Fibroblast of upper back skin (primary cell): ENCODE data around the gene TSPAN9.

Experiments
- DNase-seq: peaks from one replicate; pipeline ENCODE4 v3.0.0-alpha.2; 2013

The TSPAN9 gene

DNA sequence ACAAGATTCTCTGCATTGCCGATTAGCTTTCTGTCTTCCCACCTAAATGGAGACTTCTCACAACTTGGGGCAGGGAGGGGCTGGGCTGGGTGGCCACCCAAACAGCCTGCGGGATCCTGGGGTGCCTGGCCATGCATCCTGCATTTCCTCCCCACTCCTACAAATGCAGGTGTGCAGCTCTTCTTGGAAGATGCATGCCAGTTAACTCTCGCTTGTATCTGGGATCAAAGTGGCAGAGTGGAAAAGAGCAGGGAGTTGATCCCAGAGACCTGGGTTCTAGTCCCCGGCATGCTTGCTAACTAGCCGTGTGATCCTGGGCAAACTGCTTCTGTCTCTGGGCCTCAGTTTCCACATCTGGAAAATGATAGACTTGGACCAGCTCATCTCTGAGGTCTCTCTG is 136.6 kb downstream of the TSPAN9 start:
- DNase-seq = no peak

DNA sequence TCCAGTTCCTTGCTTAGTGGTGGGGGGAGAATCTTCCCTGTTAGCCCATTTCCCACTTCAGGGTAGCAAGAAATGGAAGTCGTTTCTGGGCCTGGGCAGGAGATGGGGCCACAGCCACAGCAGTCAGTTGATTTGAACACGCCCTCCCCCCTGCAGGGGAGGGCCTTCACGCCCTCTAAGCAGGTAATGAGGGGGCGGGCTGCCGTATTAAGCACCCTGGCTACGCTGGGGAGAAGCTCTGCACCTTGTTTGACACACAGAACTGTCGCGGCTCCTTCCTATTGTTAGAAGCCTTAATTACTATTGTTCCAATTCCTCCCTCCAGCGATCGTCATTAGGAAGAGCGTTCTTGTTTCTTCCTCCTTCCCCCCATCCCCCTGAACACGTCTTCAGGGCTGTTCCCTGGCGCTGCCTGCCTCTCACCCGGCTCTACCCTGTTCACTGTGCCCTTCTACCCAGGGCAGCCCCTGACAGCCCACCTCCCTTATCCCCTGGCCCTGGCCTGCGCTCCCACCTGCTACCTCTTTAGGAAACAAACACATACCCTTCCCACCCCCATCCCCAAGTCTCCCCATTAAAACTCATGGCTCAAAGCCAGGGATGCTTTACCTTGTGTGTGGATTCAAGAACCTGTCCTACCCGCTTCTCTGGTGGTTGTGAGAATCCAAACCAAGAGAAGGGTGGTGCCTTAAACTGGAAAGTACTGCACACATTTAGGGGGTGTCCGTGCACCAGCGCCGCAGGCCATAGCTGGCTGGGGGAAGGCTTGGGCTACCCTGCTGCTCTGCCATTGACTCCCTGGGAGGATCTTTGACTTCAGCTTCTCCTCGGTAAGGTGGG is 137.6 kb downstream of the TSPAN9 start:
- no peak for DNase-seq

DNA sequence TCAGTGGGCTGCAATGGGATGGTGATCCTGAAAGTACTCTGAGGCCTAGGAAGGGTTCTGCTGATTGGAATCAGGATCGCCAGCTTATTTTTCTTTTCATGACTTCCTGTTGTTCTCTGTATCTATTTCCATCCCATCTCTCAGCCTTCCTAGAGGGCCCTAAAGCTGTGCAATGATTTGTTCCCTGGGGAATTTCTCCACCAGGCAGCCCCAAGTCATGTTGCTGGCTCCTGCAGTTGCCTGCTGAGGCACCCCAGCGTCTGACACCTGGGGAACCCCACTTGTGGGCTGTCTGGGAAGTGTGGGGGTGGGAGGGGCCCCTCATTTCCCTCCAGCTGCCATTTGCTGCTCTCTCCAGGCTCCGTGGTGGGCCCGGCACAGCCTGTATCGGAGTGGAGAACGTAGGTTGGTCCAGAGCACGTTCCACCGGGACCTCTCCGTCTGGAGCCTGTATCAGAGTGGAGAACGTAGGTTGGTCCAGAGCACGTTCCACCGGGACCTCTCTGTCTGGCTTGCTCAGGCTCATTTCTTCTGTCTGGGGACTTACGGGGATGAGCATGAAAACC is 138.3 kb downstream of the TSPAN9 start:
- no peak for DNase-seq

DNA sequence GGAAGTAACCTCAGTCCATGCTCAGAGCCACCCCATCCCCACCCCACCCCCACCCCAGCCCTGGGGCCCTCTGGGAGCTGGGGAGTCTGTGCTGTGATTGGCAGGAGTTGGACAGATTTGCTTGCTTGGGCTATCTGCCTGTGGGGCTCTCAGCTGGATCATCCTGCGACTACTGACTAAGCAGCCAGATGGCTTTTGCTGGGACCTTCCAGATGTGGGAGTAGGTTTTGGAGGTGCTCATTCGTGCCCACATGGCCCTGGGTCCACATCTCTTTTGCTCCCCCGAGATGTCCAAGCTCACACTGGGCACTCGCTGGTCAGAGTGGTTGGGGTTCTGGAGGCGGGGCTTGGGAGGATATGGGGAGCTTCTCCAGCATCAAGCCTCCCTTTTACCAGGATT is 138.9 kb downstream of the TSPAN9 start:
- DNase-seq = peak; percentile 21

DNA sequence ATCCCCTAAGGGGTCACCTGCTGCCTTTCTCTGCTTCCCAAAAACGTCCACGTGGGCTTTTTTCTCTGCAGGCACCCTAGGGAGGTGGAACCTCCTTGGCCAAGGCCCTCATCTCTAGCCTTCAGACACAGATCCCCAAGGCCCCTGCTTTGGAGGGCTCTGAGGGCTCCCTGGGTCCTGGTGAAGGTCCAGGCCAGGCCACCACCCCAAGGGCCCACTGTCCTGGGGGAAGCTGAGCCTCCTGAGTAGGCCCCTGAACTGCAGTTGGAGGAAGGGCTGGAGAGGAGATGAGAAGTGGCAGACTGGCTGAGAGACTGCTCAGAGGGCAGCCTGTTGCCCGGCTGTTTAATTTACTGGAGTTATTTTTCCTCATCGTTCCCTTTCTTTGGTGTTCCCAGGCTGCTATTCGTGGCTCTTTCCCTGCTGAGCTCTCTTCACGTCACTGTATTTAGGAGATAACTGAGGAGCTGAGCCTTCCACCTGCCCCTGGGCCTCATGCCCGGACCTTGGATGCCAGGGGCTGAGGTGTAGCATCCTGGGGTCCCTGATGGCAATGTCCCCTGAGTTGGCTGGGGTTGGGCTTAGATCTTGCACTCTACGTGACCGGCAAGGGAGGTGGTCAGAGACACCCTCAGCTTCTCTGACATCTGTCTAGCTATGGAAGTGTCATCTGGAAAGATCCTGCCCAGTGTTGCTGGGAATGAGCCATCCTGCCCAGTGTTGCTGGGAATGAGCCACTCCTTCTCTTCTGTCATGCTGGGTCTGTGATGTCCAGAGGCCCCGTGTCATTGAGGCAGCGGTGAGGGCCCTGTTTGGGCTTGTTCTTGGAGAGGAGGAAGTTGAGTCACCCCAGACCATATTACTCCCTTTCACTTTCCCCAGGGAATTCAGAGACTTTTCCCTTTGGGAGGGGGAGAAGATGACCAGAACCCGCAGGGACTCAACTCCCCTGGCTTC is 139.8 kb downstream of the TSPAN9 start:
- DNase-seq = peak; percentile 44

DNA sequence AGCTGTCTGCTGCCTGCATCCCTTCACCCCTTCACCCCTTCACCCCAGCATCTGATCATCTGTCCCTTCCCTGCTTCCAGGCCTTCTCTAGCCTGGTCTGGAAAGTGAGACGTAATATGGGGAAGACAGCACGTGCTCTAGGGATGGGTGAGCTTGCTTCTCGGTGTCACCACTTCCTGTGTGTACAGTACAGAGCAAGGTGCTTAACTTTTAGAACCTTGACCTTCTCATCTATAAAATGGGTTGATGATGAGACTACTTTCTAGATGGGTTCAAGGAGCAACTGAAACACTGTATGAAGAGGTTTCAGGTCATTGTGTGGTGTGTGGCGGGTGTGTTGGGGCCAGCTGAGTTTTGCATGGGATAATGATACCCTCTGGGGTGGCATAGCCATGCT is 140.5 kb downstream of the TSPAN9 start:
- no peak for DNase-seq

DNA sequence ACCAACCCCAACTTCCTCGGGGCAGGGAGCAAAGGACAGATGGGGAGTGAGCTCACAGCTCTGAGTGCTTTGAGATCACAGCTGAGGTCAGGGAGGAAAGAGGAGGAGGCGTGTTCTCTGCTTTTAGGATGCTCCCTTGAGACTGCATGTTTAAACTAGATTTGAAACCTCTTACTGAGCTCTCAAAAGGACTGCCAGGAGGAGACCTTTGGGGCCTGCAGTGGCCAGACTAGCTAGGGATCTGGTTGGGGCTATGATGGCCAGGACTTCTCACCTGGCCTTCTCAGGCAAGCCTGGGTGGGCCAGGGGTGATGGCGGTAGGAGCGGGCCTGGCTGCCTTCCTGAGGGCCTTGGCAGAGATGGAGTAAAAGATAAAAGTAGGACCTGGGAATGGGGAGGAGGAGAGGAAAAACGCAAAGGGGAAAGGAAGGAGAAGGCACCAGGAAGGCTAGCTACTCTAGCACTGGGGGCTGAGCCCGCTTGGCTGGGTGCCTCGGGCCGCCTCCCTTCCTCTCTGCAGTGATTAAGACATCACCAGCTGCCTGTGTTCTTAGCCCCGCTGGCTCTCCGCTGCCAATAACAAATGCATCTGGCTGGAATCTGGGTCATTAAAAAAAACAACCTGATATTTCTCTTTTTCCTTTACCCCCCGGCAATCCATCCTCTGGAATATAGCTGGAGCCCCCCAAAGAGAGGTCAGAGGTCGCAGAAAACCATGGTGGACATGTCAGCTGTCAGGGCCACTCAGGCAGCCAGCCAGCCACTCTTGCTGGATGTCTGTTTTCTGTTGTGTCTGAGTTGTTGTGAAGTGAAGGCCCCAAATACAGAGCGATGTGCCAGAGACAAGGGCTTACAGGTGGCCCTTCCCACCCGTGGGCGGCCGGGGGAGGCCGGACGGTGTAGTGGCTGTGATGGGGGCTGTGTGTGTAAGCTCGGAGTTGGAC is 141.3 kb downstream of the TSPAN9 start:
- peak; percentile 78 for DNase-seq

DNA sequence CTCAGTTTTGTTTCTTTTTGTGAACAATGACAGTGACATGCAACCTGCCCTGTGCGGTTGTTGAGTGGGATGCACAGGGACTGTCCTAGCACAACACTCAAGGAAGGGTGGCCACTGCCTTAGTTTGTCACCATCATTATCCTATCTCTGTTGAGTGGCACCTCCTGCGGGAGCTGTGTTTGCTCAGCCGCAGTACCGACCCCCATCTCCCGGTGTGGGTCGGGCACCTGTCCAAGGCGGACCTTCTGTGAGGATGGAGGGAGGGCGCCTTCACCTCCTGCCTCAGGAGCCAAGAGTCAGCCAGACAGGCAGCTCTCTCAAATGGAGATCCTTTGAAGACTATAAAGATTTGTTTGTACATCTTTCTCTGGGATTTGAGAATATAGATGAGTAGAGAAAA is 142.1 kb downstream of the TSPAN9 start:
- DNase-seq = no peak

DNA sequence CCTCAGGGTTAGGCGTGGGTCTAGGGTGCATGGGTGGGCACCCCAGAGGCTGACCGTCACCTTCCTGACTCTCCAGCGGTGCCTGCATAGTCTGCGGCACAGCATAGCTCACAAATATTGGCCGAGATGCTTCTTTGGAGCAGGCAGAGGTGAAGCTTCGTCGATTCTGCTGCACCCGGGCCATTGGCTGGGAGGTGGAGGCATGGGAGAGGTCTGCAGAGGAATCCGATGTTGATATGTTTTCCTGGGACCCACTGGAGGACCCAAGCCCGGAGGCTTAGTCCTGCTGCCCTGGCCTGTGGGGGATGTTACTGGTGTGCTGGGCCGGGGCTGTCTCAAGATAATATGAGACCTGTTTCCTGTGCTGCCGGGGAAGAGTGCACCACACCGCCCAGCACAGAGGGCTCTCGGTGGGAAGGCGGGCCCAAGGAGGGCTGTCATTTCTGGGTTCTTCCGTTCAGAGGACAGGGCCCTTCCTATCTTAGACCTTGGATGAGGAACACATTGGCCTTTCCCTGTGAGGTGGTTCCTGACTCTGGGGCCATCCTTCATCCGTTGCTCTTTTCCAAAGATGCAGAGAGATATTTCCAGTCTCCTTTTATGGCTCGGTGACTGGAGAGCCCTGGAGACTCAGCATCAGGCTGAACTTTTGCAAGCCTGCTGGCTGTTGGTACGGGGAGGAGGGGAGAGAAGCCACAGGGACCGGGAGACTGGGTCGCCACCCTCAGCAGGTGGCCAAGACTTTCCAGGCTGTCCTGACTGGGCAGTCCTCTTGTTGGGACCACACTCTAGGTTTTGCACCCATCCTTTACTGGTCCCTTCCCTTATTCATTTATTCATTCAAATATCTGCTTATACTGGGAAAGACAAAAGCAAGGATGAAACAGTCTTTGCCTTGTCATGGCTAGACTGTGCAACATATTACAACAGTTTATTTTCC is 143.5 kb downstream of the TSPAN9 start:
- no peak for DNase-seq

DNA sequence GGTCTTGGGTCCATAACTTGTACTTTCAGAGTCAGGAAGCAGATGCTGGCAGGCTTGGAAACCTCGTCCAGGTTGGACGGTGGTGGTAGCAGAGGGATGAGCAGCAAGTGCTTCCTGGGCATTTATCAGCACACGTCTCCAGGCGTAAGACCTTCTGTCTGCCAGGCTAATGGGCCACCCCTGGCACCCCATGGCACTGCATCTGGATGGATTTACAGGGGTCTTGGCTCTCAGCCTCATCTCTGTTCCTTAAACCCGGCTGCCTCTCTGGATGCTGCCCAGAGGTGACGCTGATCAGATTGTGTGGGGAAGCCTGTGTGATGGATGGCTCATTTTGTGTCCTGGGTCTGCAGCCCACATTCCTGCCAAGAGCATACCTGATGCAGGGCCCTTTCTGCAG is 145.1 kb downstream of the TSPAN9 start:
- no peak for DNase-seq

DNA sequence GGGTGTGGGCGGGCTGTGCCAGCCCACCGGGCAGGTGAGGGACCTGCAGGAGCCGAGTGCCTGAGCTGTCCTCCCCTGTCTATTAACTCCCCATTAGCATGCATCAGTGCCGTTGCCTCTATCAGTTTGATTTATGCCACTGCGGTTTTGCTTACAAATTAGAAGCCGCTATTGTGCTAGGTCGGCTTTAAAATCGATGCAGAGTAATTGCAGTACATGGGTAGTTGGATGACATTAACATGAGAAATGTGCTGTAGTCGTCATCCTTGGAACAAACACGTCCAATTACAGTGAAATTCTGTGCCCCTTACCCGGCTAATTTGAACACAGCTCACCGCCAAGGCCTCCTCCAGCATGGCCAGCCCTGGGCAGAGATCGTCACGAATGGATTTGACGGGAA is 145.8 kb downstream of the TSPAN9 start:
- no peak for DNase-seq

DNA sequence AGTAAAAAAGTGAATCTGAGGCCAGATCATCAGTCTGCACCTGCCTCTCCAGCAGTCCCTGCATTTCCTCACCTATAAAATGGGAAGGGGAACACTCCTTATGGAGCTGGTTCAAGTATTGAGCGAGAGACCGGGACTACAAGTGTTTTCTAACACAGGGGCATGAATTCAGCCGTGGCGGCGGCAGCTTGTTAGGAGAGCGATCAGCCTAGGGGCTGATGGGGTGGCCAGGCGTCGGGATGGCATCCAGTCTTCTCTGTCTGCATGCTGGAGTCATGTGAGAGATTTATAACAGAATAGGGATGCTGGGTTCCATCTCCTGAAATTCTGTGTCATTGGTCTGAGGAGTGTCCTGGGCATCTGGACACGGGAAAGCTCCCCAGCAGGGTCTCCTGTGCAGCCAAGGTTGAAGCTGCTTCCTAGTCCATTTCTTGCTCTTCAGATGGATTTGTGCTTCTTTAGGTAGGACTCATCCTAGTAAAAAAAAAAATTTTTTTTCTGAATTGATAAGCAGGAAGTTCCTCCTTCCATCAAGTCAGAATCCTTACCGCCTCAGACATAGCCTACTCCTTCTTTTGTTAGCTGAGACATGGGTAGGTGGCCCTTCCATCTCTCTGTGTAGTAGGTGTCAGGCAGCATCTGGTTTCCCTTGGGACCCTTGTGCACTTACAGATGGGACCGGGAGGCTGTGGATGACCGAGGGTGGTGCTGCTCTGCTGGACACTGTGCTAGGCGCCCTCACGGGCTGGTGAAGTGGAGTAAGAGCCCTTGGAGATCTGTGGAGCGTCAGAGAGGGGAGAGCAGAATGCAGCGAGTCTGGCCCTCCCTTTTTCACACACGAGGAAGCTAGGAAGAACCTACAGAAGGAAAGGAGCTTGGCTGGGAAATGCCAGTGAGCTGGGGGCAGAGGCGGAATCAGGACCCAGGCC is 146.7 kb downstream of the TSPAN9 start:
- DNase-seq = no peak

DNA sequence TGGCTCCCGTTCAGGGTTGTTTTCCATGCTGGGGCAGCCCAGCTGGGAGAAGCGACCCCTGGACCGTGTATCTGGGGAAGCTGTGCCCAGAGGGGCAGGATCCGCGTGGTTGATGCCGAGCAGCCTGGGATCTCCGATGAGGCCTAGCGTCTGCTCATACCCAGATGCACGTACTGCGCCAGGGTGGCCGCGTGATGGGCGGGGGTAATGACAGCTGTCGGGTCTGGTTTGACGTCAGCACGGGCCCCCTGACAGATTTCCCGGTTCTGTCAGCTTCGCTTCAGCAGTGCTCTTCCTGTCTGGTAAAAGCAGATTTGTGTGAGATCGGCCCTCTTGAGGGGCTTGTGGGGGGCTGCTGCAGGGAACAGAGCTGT is 147.3 kb downstream of the TSPAN9 start:
- no peak for DNase-seq

DNA sequence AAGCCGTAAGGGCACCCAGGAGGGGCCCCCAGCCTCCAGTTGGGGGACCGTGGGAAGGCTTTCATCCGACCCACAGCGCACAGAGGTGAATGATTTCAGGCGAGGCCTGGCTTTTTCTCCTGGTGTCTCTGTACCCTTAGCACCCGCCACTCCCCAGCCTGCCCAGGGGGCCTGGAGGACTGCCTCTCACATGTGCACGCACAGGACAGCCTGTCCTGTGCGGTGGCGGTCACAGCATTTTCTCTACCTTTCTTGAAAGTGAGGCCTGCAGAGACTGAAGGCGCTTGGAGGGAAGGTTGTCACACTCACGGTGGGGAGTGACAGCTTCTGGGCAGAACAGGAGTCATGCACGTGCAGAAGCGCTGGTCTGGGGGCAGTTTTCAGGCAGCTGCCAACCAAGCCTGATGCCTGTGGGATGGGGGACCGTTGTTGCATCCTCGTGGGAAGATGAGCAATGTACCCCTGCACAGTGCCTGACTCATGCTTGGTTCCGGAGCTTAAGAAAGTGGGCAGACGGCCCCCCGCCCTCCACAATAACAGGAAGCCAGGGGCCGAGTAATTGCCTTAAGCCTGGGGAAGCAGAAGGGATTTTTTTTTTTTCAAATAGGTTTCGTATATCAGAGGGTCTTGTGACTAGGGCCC is 148.1 kb downstream of the TSPAN9 start:
- DNase-seq = peak; percentile 66

DNA sequence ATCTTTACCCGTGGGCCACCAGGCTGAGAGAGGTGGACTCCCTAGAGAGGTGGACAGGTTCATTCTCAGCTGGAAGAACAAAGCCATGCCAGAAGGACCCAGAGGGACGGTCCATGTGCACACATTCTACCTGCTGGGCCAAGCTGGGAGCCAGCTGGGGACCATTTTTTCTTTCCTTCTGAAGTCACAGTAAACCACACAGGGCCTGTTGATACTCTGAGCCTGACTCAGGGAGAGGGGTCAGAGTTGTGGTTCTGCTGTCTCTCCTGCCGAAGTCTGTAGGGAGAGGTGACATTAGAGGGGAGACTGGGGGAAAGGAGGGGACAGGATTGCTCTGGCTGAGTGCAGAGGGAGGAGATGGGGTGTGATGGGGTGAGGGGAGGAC is 148.6 kb downstream of the TSPAN9 start:
- no peak for DNase-seq

DNA sequence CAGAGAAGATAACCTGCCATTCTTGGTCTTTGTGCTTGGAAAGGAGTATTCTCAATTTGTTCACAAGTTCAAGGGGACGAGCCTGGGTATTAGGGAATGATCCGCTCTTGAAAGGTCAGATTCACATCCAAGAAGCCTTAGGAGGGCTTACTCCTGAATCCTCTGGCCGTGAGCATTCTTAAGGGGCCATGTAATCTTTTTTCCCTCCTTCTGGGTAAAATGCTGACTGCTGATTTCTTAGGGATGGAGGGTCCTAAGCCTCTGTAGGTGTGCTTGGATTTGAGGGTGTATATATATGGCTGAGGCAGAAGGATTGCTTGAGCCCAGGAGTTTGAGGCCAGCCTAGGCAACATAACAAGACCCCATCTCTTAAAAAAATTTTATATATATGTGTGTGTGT is 149.1 kb downstream of the TSPAN9 start:
- no peak for DNase-seq

DNA sequence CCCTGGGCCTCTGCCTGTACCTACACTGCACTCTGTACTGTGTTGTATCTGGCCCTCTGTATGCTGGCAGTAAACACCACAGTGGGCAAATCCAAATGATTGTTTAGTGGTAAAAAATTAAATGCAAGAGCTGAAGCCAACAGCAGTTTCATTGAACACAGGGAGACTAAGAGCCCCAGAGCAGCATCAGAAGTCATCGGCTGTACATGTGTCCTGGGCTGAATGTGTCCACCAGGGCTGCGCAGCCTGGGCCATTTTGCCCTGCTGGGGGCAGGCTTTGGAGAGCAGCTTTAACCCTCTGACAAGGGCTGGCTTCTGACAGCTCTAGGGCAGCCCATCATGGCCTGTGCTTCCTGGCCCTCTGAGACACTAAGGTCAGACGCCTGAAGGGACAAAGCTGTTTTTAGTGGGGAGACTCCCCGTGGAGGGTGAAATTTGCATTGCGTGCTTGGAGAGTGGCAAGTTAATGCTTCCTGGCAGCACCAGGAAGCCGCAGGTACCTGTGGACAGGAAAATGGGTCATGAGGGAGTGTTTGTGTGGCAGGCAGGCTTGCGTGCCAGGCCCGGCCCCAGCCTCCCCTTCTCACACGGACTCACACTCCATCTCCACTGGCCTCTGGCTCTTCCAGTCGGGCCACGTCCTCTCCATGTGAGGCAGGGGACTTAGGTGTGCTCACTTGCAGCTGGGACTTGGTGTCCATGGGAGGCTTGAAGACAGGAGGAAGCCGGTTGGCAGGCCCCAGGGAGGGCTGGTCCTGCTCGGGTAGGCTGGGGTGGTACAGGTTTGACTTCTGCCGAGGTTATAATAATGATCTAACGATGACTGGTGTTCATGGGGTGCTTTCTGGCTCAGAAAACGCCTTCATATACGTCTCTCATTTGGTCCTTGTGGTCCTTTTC is 150.1 kb downstream of the TSPAN9 start:
- DNase-seq = no peak

DNA sequence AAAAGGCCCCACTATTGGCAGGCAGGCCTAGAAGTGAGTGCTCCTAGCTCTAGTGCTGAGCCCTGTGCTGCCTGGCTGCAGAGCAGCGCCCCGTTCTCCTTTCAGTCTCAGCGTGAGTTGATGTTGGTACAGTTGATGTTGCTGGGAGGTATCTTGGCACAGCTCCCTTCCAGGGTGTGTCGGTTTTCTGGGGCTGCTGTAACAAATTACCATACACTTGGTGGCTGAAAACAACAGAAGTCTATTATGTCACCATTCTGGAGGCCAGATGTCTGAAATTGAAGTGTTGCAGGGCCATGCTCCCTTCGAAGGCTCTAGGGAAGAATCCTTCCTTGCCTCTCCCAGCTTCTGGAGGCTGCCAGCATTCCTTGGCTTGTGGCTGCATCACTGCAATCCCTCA is 151.4 kb downstream of the TSPAN9 start:
- DNase-seq = no peak

DNA sequence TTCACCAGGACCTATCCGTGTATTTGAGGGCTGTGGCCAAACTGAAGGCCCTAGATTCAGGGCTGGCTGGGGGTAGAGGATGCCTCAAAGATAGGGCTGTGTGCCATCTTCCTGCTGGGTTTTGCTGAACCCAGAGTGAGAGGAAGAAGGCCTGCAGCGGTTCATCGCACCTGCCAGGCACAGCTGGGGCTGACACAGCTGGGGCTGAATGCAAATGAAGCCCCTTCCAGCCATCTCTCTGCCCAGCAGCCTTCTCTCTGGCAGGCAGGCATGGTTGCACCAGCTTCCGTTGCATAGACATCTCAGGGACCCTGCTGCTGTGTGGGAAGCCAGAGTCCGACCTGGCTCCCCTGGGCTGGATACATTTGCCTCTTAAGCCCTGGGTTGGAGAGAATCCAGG is 152.4 kb downstream of the TSPAN9 start:
- DNase-seq = no peak
